MCF 10A (cell line): ENCODE data around the gene CORO2B. TPM values are rescaled to one million over a fixed set of nuclear protein-coding genes. Genes with fewer than 3 reads are reported as not detected.

Source experiments
- BruUV-seq: library from RNA; stranded (reverse); fragments of 400-500 nt; replicated peaks from 2 replicates; lab custom pipeline; 2021; lab: Mats Ljungman, UMichigan
- CTCF ChIA-PET: fragments of 300-600 bp; sonication (Branson Sonifier 250); formaldehyde crosslinking; extraction: SDS; loops from one replicate; lab custom pipeline; 2021; ENCODE audit warnings: antibody characterized with exemption, inconsistent platforms; lab: Yijun Ruan, JAX
- POLR2A ChIA-PET: fragments of 300-600, 350-650 bp; sonication (Branson Sonifier 250); formaldehyde crosslinking; extraction: SDS; loops from one replicate; lab custom pipeline; 2020; ENCODE audit warnings: antibody characterized with exemption, inconsistent platforms; lab: Yijun Ruan, JAX
- DNase-seq: peaks from one replicate; pipeline ENCODE4 v3.0.0-alpha.2; 2018; ENCODE audit not compliant: unreplicated experiment
- H3K27ac Mint-ChIP-seq: one replicate; pipeline ENCODE4 v1.8.0; 2022; ENCODE audit warnings: mild to moderate bottlenecking, low read depth, mixed read lengths; ENCODE audit not compliant: unreplicated experiment
- H3K27me3 Mint-ChIP-seq: one replicate; pipeline ENCODE4 v1.8.0; 2022; ENCODE audit warnings: mixed read lengths; ENCODE audit not compliant: insufficient read depth, unreplicated experiment
- H3K36me3 Mint-ChIP-seq: one replicate; pipeline ENCODE4 v1.8.0; 2022; ENCODE audit warnings: mild to moderate bottlenecking, moderate library complexity, mixed read lengths; ENCODE audit not compliant: insufficient read depth, unreplicated experiment
- H3K4me1 Mint-ChIP-seq: one replicate; pipeline ENCODE4 v1.8.0; 2022; ENCODE audit warnings: mixed read lengths; ENCODE audit not compliant: insufficient read depth, unreplicated experiment
- H3K4me3 Mint-ChIP-seq: one replicate; pipeline ENCODE4 v1.8.0; 2022; ENCODE audit warnings: mild to moderate bottlenecking, moderate library complexity, mixed read lengths; ENCODE audit not compliant: unreplicated experiment
- H3K9me3 Mint-ChIP-seq: one replicate; pipeline ENCODE4 v1.8.0; 2022; ENCODE audit warnings: mixed read lengths; ENCODE audit not compliant: unreplicated experiment
- intact Hi-C: fragments of 100-400 bp; cut with micrococcal nuclease; formaldehyde crosslinking; loops from 2 replicates; pipeline ENCODE4 v1.14.1; 2022
- total RNA-seq: library from RNA; stranded (reverse); gene quantifications from 2 replicates; pipeline ENCODE4 v1.2.3, GENCODE V29; 2022
- TF ChIP-seq, protein P1 (sequence below): fragments of 200-600 bp; IDR thresholded peaks from one replicate; pipeline ENCODE4 v1.8.0; 2022; ENCODE audit warnings: antibody characterized with exemption, mild to moderate bottlenecking; ENCODE audit not compliant: unreplicated experiment

Gene CORO2B
- total RNA-seq, 1 experiment from 2014 or later, result 0.79 TPM

GRCh38 chr15:68585574-68586273 lies 6.9 kb downstream of the CORO2B start:
- TF ChIP-seq, protein P1, sequence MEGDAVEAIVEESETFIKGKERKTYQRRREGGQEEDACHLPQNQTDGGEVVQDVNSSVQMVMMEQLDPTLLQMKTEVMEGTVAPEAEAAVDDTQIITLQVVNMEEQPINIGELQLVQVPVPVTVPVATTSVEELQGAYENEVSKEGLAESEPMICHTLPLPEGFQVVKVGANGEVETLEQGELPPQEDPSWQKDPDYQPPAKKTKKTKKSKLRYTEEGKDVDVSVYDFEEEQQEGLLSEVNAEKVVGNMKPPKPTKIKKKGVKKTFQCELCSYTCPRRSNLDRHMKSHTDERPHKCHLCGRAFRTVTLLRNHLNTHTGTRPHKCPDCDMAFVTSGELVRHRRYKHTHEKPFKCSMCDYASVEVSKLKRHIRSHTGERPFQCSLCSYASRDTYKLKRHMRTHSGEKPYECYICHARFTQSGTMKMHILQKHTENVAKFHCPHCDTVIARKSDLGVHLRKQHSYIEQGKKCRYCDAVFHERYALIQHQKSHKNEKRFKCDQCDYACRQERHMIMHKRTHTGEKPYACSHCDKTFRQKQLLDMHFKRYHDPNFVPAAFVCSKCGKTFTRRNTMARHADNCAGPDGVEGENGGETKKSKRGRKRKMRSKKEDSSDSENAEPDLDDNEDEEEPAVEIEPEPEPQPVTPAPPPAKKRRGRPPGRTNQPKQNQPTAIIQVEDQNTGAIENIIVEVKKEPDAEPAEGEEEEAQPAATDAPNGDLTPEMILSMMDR, result no peak
- H3K27ac Mint-ChIP-seq, result no peak overlapping the region
- H3K4me3 Mint-ChIP-seq, result no peak overlapping the region
- POLR2A ChIA-PET, result interaction anchor here (0.5 to 0.6 kb wide), 2 partner anchors 234 to 290 kb away, joined by 3 to 4 read pairs; no protein-coding TSS in a partner anchor
- no peaks in the 10 kb centered on the region for H3K36me3 Mint-ChIP-seq
- no peak for DNase-seq
- H3K4me1 Mint-ChIP-seq, result peaks cover 10% of the 10 kb centered on the region
- CTCF ChIA-PET, result no interaction called here
- intact Hi-C loops, result no loop called here
- BruUV-seq, result TSS peak; percentile 66
- H3K9me3 Mint-ChIP-seq, result no peaks in the 10 kb centered on the region
- no peaks in the 10 kb centered on the region for H3K27me3 Mint-ChIP-seq

- peak; percentile 79 for DNase-seq
- TF ChIP-seq, protein P1, result no peak
- no peaks in the 10 kb centered on the region for H3K27me3 Mint-ChIP-seq
- no TSS peak for BruUV-seq
- H3K4me1 Mint-ChIP-seq, result peaks cover 10% of the 10 kb centered on the region
- intact Hi-C loops, result no loop called here
- H3K4me3 Mint-ChIP-seq, result no peak overlapping the region
- CTCF ChIA-PET, result no interaction called here
- POLR2A ChIA-PET, result interaction anchor here (0.5 to 0.6 kb wide), 2 partner anchors 233 to 289 kb away, joined by 3 to 4 read pairs; no protein-coding TSS in a partner anchor
- no peak overlapping the region for H3K27ac Mint-ChIP-seq
- no peaks in the 10 kb centered on the region for H3K9me3 Mint-ChIP-seq
- H3K36me3 Mint-ChIP-seq, result no peaks in the 10 kb centered on the region
These were observed 7.6 kb downstream of the CORO2B start for GRCh38 chr15:68586274-68586961.

GRCh38 chr15:68587769-68588385 lies 9.1 kb downstream of the CORO2B start:
- BruUV-seq, result no TSS peak
- intact Hi-C loops, result no loop called here
- H3K27me3 Mint-ChIP-seq, result peaks cover 2% of the 10 kb centered on the region
- ChIA-PET POLR2A (no interaction called here), CTCF (interaction anchor here (1.2 kb wide), 2 partner anchors 28 to 86 kb away, joined by 3 to 4 read pairs; no protein-coding TSS in a partner anchor)
- no peaks in the 10 kb centered on the region for H3K36me3 Mint-ChIP-seq
- H3K4me1 Mint-ChIP-seq, result peaks cover 10% of the 10 kb centered on the region
- no peak overlapping the region for H3K4me3 Mint-ChIP-seq
- TF ChIP-seq, protein P1, result no peak
- no peaks in the 10 kb centered on the region for H3K9me3 Mint-ChIP-seq
- H3K27ac Mint-ChIP-seq, result no peak overlapping the region
- DNase-seq, result no peak

DNA sequence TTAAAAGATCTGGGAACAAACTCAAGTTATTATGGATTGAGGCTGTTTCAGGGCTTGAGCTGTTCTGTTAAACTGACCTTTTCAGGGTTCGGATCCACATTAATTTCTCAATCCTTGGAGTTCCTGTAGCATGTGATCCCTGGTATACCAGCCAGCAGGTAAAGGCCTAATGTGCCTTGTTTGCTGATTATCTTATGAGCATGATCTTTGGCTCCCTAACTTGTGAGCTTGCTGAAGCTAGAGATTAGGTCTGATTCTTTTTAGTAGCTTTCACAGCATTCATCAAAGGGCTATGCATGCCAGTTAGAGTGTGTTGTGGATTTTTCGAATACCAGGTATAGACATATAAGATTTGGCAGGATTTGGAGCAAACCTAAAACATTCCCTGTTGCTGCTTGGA lies 10.3 kb downstream of the CORO2B start:
- H3K4me1 Mint-ChIP-seq, result peaks cover 10% of the 10 kb centered on the region
- CTCF ChIA-PET, result interaction anchor here (1.2 kb wide), 1 partner anchor 29 kb away, joined by 4 read pairs; no protein-coding TSS in a partner anchor

More for the DNA sequence above, 10.3 kb downstream of the CORO2B start:
- POLR2A ChIA-PET, result no interaction called here
- no peak for DNase-seq
- no peak overlapping the region for H3K27ac Mint-ChIP-seq
- H3K27me3 Mint-ChIP-seq, result peaks cover 13% of the 10 kb centered on the region
- H3K36me3 Mint-ChIP-seq, result no peaks in the 10 kb centered on the region
- no TSS peak for BruUV-seq
- no peak overlapping the region for H3K4me3 Mint-ChIP-seq
- intact Hi-C loops, result no loop called here
- no peaks in the 10 kb centered on the region for H3K9me3 Mint-ChIP-seq
- TF ChIP-seq, protein P1, result no peak
